ENCODE results near the gene PDCD11.

Gene PDCD11

DNA sequence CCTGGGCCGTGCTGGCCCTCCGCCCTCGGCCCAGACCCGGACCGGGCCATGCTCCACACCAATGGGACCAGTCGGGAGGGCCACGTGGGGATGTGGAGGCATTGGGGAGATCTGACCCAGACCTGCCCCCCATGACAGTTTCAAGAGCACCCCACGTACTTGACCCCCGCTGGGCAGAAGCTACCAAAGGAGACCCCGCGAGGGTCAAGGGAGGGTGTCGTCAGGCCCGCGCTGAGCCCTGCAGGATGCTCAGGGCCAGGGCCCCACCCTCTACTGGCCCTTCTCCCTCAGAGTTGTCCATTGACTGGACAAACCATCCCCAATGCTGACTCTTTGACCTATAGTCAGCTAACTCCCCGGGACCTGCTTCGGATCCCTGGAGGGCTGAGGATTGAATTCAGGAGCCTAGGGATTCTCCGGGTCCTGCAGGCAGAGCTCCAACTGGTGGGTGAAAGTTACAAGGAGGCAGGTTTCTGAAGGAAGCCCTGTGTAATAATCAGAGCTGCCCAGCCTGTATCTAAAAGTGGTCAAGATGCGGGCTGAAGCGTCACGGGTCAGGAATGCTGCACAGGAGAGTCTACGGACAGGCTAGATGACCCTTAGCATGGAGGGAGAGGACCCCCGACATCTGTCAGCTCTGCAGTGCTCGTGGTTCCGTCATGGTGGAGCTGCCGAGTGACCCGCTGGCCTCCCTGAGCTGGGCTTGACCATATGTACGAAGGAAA is 56.2 kb downstream of the PDCD11 start:
- no peak overlapping the region for H2AFZ ChIP-seq (ENCODE audit: insufficient read depth, low read length, poor library complexity)
- peaks cover 5% of the 10 kb centered on the region for H3K79me1 ChIP-seq (ENCODE audit: low read length)
- H2BK12ac ChIP-seq (ENCODE audit: low read length), result no peak overlapping the region
- H3K4me3 ChIP-seq (ENCODE audit: low read depth, low read length), result peak overlapping the region; percentile 59
- H3K4me2 ChIP-seq (ENCODE audit: low read length), result peak overlapping the region; percentile 67
- H2BK5ac ChIP-seq (ENCODE audit: low read depth, low read length, poor library complexity), result no peak overlapping the region
- peak overlapping the region; percentile 12 for H4K91ac ChIP-seq (ENCODE audit: low read depth, low read length)
- H4K8ac ChIP-seq (ENCODE audit: low read depth, low read length), result peak overlapping the region; percentile 25
- DNase-seq, result peak; percentile 95 to 97
- H3K27me3 ChIP-seq (ENCODE audit: insufficient read depth, low read length), result no peaks in the 10 kb centered on the region
- H3K23ac ChIP-seq (ENCODE audit: low read length), result no peak overlapping the region
- no peak overlapping the region for H4K12ac ChIP-seq (ENCODE audit: low read depth, low read length)
- no peak overlapping the region for H3K4ac ChIP-seq (ENCODE audit: low read depth, low read length)
- H3K36me3 ChIP-seq (ENCODE audit: control insufficient read depth in 1 of 2, insufficient read depth in 2 of 2, low read length in 2 of 2), result peaks cover 2 to 9% of the 10 kb centered on the region in 2 experiments
- no peak overlapping the region for H3K27ac ChIP-seq (ENCODE audit: low read depth, low read length)
- no peaks in the 10 kb centered on the region for H3K79me2 ChIP-seq (ENCODE audit: control insufficient read depth, insufficient read depth, low read length, poor library complexity)
- no peak overlapping the region for H3K9ac ChIP-seq (ENCODE audit: low read length)
- no peak overlapping the region for H2BK120ac ChIP-seq (ENCODE audit: insufficient read depth, low read length, poor library complexity)
- H2AK5ac ChIP-seq (ENCODE audit: low read length), result no peak overlapping the region
- H3K9me3 ChIP-seq (ENCODE audit: insufficient read depth, low read depth, low read length), result no peaks in the 10 kb centered on the region
- WGBS (ENCODE audit: extremely low coverage, insufficient coverage, insufficient read length), result no CpG with 5 or more reads among the region's 27 CpGs
- no peak overlapping the region for H3K18ac ChIP-seq (ENCODE audit: low read length)
- peaks cover 10 to 11% of the 10 kb centered on the region in 2 experiments for H3K4me1 ChIP-seq (ENCODE audit: control insufficient read depth in 1 of 2, insufficient read depth in 2 of 2, low read length in 2 of 2)
- no peak overlapping the region for H3K14ac ChIP-seq (ENCODE audit: low read length)

DNA sequence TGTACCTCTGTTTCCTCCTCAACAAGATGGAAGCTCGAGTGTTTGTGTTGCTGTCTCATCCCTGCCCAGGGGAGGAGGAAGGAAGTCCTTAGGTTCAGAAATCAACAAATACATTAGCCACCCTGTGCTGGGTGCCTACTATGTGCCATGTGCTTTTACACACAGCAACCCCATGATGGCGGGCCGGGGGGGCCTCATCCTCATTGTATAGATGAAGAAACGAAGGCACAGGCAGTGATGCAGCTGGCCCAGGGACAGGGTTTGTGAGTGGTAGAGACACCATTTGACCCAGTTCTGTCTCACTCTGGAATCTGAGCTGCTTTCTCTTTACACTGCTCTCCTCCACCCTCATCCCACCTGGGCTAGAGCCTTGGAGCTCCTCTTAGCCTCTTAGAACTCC is 57.6 kb downstream of the PDCD11 start:
- WGBS (ENCODE audit: extremely low coverage, insufficient coverage, insufficient read length), result no CpG with 5 or more reads among the region's 4 CpGs
- Histone ChIP-seq H3K27me3 (ENCODE audit: insufficient read depth, low read length) (no peaks in the 10 kb centered on the region), H3K4me1 (ENCODE audit: control insufficient read depth in 1 of 2, insufficient read depth in 2 of 2, low read length in 2 of 2) (peaks cover 10 to 11% of the 10 kb centered on the region in 2 experiments), H2AFZ (ENCODE audit: insufficient read depth, low read length, poor library complexity) (no peak overlapping the region), H3K9me3 (ENCODE audit: insufficient read depth, low read depth, low read length) (no peaks in the 10 kb centered on the region), H3K36me3 (ENCODE audit: control insufficient read depth in 1 of 2, insufficient read depth in 2 of 2, low read length in 2 of 2) (peaks cover 0 to 7% of the 10 kb centered on the region in 2 experiments), H4K12ac (ENCODE audit: low read depth, low read length) (no peak overlapping the region), H3K4me2 (ENCODE audit: low read length) (no peak overlapping the region), H3K4me3 (ENCODE audit: low read depth, low read length) (no peak overlapping the region), H2AK5ac (ENCODE audit: low read length) (no peak overlapping the region), H3K79me2 (ENCODE audit: control insufficient read depth, insufficient read depth, low read length, poor library complexity) (no peaks in the 10 kb centered on the region), H3K14ac (ENCODE audit: low read length) (no peak overlapping the region), H2BK12ac (ENCODE audit: low read length) (no peak overlapping the region), H4K8ac (ENCODE audit: low read depth, low read length) (no peak overlapping the region), H2BK120ac (ENCODE audit: insufficient read depth, low read length, poor library complexity) (no peak overlapping the region), H3K9ac (ENCODE audit: low read length) (no peak overlapping the region), H3K4ac (ENCODE audit: low read depth, low read length) (no peak overlapping the region), H3K79me1 (ENCODE audit: low read length) (peaks cover 5% of the 10 kb centered on the region), H3K18ac (ENCODE audit: low read length) (no peak overlapping the region), H3K27ac (ENCODE audit: low read depth, low read length) (no peak overlapping the region), H3K23ac (ENCODE audit: low read length) (no peak overlapping the region), H2BK5ac (ENCODE audit: low read depth, low read length, poor library complexity) (no peak overlapping the region), H4K91ac (ENCODE audit: low read depth, low read length) (no peak overlapping the region)
- peak; percentile 38 to 48 for DNase-seq

DNA sequence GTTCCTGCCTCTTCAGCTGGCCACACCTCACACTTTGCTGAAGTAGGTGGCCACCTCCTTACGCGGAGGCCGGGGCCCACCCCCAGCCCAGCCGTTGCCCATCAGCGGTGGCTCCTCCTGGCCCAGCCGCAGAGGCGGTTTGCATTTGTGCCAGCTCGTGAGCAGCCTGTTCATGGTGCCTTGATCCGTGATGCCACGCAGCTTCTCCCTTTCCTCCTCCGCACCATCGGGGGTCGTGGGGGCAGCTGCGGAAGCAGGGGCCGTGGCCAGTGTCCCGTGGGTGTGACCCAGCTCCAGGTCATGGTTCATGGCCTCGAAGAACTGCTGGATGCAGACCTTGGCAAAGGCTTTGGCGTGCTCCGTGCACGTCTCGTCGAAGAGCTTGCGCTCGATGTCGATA is 58.8 kb downstream of the PDCD11 start:
- Histone ChIP-seq H3K4me2 (ENCODE audit: low read length) (no peak overlapping the region), H3K27ac (ENCODE audit: low read depth, low read length) (no peak overlapping the region), H2BK12ac (ENCODE audit: low read length) (no peak overlapping the region), H3K9ac (ENCODE audit: low read length) (no peak overlapping the region), H3K9me3 (ENCODE audit: insufficient read depth, low read depth, low read length) (no peaks in the 10 kb centered on the region), H3K27me3 (ENCODE audit: insufficient read depth, low read length) (no peaks in the 10 kb centered on the region), H4K12ac (ENCODE audit: low read depth, low read length) (no peak overlapping the region), H3K18ac (ENCODE audit: low read length) (no peak overlapping the region), H4K8ac (ENCODE audit: low read depth, low read length) (no peak overlapping the region), H3K4ac (ENCODE audit: low read depth, low read length) (no peak overlapping the region), H3K79me2 (ENCODE audit: control insufficient read depth, insufficient read depth, low read length, poor library complexity) (no peaks in the 10 kb centered on the region), H4K91ac (ENCODE audit: low read depth, low read length) (no peak overlapping the region), H3K79me1 (ENCODE audit: low read length) (peaks cover 5% of the 10 kb centered on the region), H3K36me3 (ENCODE audit: control insufficient read depth in 1 of 2, insufficient read depth in 2 of 2, low read length in 2 of 2) (no peaks in the 10 kb centered on the region), H3K14ac (ENCODE audit: low read length) (no peak overlapping the region), H2AK5ac (ENCODE audit: low read length) (no peak overlapping the region), H2BK120ac (ENCODE audit: insufficient read depth, low read length, poor library complexity) (no peak overlapping the region), H3K4me3 (ENCODE audit: low read depth, low read length) (no peak overlapping the region), H2AFZ (ENCODE audit: insufficient read depth, low read length, poor library complexity) (no peak overlapping the region), H2BK5ac (ENCODE audit: low read depth, low read length, poor library complexity) (no peak overlapping the region), H3K4me1 (ENCODE audit: control insufficient read depth in 1 of 2, insufficient read depth in 2 of 2, low read length in 2 of 2) (peaks cover 10 to 11% of the 10 kb centered on the region in 2 experiments), H3K23ac (ENCODE audit: low read length) (no peak overlapping the region)
- WGBS (ENCODE audit: extremely low coverage, insufficient coverage, insufficient read length), result no CpG with 5 or more reads among the region's 25 CpGs
- DNase-seq, result no peak

DNA sequence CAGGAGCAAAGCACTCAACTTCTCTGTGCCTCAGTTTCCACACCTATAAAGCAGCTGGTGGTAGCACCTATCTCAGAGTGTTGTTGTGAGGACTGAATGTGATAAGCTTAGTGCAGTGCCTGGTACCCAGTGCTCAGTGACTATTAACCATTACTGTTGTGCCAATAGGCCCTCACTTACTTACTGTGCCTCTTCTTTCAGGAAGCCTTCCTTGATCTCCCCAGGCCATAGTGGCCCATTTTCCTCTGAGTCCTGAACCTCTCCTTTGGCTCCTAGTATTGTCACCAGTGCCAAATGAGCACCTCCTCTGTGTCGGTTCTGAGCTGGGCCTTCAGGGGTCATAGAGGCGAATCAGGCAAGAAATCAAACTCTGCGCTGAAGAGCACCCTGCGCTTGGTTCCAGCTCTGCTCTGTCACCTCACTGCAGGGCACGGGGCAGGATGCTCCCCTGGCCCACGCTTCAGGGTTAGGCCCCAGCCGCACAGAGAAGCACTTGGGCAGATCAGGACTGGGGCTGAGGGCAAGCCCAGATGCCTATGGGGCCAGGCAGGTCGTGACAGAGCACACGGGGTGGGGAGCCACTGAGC is 59.7 kb downstream of the PDCD11 start:
- Histone ChIP-seq H4K8ac (ENCODE audit: low read depth, low read length) (no peak overlapping the region), H3K79me1 (ENCODE audit: low read length) (peaks cover 5% of the 10 kb centered on the region), H4K12ac (ENCODE audit: low read depth, low read length) (no peak overlapping the region), H2BK12ac (ENCODE audit: low read length) (no peak overlapping the region), H3K4me2 (ENCODE audit: low read length) (no peak overlapping the region), H2BK120ac (ENCODE audit: insufficient read depth, low read length, poor library complexity) (no peak overlapping the region), H3K27me3 (ENCODE audit: insufficient read depth, low read length) (no peaks in the 10 kb centered on the region), H4K91ac (ENCODE audit: low read depth, low read length) (no peak overlapping the region), H3K4me1 (ENCODE audit: control insufficient read depth in 1 of 2, insufficient read depth in 2 of 2, low read length in 2 of 2) (peaks cover 10 to 11% of the 10 kb centered on the region in 2 experiments), H3K4ac (ENCODE audit: low read depth, low read length) (no peak overlapping the region), H3K14ac (ENCODE audit: low read length) (no peak overlapping the region), H2AK5ac (ENCODE audit: low read length) (no peak overlapping the region), H3K4me3 (ENCODE audit: low read depth, low read length) (no peak overlapping the region), H2AFZ (ENCODE audit: insufficient read depth, low read length, poor library complexity) (no peak overlapping the region), H3K27ac (ENCODE audit: low read depth, low read length) (no peak overlapping the region), H3K18ac (ENCODE audit: low read length) (no peak overlapping the region), H2BK5ac (ENCODE audit: low read depth, low read length, poor library complexity) (no peak overlapping the region), H3K79me2 (ENCODE audit: control insufficient read depth, insufficient read depth, low read length, poor library complexity) (no peaks in the 10 kb centered on the region), H3K9ac (ENCODE audit: low read length) (no peak overlapping the region), H3K23ac (ENCODE audit: low read length) (no peak overlapping the region), H3K36me3 (ENCODE audit: control insufficient read depth in 1 of 2, insufficient read depth in 2 of 2, low read length in 2 of 2) (no peaks in the 10 kb centered on the region), H3K9me3 (ENCODE audit: insufficient read depth, low read depth, low read length) (no peaks in the 10 kb centered on the region)
- no CpG with 5 or more reads among the region's 9 CpGs for WGBS (ENCODE audit: extremely low coverage, insufficient coverage, insufficient read length)
- no peak for DNase-seq

All from trophoblast cell (in vitro differentiated cells and primary cell).